NAMALWA (cell line): ENCODE results near the gene FRMD6.

Source experiments
- DNase-seq: peaks from one replicate; pipeline ENCODE4 v3.0.0-alpha.2; 2015; ENCODE audit warnings: low spot score

The FRMD6 gene

DNA sequence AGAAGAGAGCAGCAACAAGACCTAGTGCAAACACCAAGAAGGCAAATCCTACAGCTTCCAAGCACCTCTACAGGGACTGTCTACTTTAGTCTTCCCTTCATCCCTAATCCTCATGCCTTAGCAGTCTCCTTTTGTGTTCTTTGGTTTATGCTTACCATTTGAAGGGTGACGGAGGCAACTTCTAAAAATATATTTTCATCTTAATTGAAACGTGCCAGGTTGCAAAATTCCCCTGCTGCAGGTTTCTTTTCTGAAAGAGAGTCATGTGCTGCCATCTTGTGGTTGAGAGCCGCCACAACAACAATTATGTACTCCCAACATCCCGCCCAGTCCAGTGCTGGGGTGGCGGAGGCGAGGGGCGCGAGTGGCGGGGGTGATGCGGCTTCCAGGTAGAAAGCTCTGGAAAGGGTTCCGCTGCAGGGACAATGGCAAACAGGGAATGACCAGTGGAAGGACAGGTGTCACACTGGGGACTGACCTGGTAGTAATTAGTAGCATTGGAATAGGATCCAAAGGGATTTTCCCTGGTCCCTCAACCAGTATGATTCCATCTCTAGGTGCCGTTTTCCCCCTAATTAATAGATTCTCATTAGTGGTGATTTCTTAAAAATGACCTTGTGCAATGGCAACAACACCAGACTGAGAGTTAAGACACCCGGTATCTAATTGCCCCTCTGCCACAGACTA is 128.4 kb downstream of the FRMD6 start:
- peak; percentile 72 for DNase-seq
